ENCODE data around the gene RAPGEF4. TPM values are rescaled to one million over a fixed set of nuclear protein-coding genes. Genes with fewer than 3 reads are reported as not detected.

RAPGEF4 gene
- total and polyA plus RNA-seq, 2 of the 13 experiments (the other 11 are each of a cell fraction or from before 2014, with no cell fraction given), result 0.78 to 0.91 TPM

DNA sequence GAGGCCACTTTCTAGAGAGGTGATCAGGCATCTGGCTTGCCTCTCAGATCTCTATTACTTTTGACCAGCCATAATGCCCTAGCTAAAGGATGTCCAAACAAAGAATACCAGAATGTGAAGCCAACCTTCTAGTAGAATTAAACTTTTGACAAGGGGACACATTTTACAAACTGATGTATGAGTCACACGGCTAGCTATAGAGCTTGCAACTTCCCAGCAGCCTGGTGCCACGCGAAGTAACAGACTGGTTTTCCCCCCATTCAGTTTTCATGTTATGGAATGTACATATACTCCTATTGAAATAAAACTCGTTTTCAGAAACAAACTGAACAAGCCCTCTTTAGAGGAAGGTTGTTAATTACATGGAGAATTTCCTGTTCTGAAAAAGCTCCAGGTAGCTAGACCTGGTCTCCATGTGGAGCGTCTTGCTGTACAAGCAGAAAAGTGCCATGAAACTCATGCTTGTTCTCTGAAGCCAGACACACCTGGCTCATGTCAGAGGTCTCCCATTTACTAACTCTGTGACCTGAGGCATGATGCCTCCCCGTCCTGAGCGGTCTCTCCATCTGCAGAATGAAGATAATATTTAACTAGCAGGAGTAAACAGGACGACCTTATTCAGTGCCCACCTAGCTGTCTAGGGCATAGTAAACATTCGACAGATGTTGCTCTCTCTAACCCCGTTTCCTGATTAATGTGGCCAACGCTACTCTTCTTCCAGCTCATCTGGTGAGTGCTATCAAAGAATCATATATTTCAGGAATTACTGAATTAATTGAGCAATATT is 258.5 kb downstream of the RAPGEF4 start (continued):
- TF ChIP-seq, protein P1, sequence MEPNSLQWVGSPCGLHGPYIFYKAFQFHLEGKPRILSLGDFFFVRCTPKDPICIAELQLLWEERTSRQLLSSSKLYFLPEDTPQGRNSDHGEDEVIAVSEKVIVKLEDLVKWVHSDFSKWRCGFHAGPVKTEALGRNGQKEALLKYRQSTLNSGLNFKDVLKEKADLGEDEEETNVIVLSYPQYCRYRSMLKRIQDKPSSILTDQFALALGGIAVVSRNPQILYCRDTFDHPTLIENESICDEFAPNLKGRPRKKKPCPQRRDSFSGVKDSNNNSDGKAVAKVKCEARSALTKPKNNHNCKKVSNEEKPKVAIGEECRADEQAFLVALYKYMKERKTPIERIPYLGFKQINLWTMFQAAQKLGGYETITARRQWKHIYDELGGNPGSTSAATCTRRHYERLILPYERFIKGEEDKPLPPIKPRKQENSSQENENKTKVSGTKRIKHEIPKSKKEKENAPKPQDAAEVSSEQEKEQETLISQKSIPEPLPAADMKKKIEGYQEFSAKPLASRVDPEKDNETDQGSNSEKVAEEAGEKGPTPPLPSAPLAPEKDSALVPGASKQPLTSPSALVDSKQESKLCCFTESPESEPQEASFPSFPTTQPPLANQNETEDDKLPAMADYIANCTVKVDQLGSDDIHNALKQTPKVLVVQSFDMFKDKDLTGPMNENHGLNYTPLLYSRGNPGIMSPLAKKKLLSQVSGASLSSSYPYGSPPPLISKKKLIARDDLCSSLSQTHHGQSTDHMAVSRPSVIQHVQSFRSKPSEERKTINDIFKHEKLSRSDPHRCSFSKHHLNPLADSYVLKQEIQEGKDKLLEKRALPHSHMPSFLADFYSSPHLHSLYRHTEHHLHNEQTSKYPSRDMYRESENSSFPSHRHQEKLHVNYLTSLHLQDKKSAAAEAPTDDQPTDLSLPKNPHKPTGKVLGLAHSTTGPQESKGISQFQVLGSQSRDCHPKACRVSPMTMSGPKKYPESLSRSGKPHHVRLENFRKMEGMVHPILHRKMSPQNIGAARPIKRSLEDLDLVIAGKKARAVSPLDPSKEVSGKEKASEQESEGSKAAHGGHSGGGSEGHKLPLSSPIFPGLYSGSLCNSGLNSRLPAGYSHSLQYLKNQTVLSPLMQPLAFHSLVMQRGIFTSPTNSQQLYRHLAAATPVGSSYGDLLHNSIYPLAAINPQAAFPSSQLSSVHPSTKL (CRISPR knock-in tag; IDR thresholded peaks at IDR 0.05), result peak; percentile 36; the same call in 1 of the 2 replicates
- TF ChIP-seq RBM22 (optimal IDR thresholded peaks at IDR 0.05; ENCODE audit: low read length) (no peak), HDAC6 (IDR thresholded peaks at IDR 0.05; ENCODE audit: low read depth, low read length) (no peak), MIER3 (CRISPR knock-in tag; IDR thresholded peaks at IDR 0.05; ENCODE audit: borderline replicate concordance) (0 out of 2 replicates have a peak, but pooled peaks have one; percentile 39), ZNF251 (CRISPR knock-in tag; IDR thresholded peaks at IDR 0.05) (no peak), ZNF263 (CRISPR knock-in tag; IDR thresholded peaks at IDR 0.05) (no peak), ZNF484 (CRISPR knock-in tag; IDR thresholded peaks at IDR 0.05; ENCODE audit: borderline replicate concordance, low read depth) (no peak), HDAC2 (CRISPR knock-in tag; IDR thresholded peaks at IDR 0.05) (0 out of 2 replicates have a peak, but pooled peaks have one; percentile 24), ZNF782 (CRISPR knock-in tag; IDR thresholded peaks at IDR 0.05; ENCODE audit: borderline replicate concordance) (no peak), ZNF773 (CRISPR knock-in tag; IDR thresholded peaks at IDR 0.05; ENCODE audit: borderline replicate concordance) (no peak), ZNF616 (CRISPR knock-in tag; IDR thresholded peaks at IDR 0.05; ENCODE audit: low read depth) (no peak), ZNF674 (CRISPR knock-in tag; IDR thresholded peaks at IDR 0.05; ENCODE audit: low read depth) (no peak), ZNF256 (CRISPR knock-in tag; conservative IDR thresholded peaks at IDR 0.05) (no peak), SALL1 (CRISPR knock-in tag; IDR thresholded peaks at IDR 0.05) (peak; percentile 40; the same call in 1 of the 2 replicates), NFE2L1 (CRISPR knock-in tag; IDR thresholded peaks at IDR 0.05; ENCODE audit: borderline replicate concordance) (no peak), ELF3 (CRISPR knock-in tag; IDR thresholded peaks at IDR 0.05) (0 out of 2 replicates have a peak, but pooled peaks have one; percentile 19)
- TF ChIP-seq, protein P2, sequence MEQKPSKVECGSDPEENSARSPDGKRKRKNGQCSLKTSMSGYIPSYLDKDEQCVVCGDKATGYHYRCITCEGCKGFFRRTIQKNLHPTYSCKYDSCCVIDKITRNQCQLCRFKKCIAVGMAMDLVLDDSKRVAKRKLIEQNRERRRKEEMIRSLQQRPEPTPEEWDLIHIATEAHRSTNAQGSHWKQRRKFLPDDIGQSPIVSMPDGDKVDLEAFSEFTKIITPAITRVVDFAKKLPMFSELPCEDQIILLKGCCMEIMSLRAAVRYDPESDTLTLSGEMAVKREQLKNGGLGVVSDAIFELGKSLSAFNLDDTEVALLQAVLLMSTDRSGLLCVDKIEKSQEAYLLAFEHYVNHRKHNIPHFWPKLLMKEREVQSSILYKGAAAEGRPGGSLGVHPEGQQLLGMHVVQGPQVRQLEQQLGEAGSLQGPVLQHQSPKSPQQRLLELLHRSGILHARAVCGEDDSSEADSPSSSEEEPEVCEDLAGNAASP (CRISPR knock-in tag; IDR thresholded peaks at IDR 0.05; ENCODE audit: borderline replicate concordance), result 0 out of 2 replicates have a peak, but pooled peaks have one; percentile 5
- TF ChIP-seq, protein P3, sequence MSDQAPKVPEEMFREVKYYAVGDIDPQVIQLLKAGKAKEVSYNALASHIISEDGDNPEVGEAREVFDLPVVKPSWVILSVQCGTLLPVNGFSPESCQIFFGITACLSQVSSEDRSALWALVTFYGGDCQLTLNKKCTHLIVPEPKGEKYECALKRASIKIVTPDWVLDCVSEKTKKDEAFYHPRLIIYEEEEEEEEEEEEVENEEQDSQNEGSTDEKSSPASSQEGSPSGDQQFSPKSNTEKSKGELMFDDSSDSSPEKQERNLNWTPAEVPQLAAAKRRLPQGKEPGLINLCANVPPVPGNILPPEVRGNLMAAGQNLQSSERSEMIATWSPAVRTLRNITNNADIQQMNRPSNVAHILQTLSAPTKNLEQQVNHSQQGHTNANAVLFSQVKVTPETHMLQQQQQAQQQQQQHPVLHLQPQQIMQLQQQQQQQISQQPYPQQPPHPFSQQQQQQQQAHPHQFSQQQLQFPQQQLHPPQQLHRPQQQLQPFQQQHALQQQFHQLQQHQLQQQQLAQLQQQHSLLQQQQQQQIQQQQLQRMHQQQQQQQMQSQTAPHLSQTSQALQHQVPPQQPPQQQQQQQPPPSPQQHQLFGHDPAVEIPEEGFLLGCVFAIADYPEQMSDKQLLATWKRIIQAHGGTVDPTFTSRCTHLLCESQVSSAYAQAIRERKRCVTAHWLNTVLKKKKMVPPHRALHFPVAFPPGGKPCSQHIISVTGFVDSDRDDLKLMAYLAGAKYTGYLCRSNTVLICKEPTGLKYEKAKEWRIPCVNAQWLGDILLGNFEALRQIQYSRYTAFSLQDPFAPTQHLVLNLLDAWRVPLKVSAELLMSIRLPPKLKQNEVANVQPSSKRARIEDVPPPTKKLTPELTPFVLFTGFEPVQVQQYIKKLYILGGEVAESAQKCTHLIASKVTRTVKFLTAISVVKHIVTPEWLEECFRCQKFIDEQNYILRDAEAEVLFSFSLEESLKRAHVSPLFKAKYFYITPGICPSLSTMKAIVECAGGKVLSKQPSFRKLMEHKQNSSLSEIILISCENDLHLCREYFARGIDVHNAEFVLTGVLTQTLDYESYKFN (CRISPR knock-in tag; conservative IDR thresholded peaks at IDR 0.05), result peak; percentile 30; the same call in 1 of the 2 replicates
- TF ChIP-seq, protein P4, sequence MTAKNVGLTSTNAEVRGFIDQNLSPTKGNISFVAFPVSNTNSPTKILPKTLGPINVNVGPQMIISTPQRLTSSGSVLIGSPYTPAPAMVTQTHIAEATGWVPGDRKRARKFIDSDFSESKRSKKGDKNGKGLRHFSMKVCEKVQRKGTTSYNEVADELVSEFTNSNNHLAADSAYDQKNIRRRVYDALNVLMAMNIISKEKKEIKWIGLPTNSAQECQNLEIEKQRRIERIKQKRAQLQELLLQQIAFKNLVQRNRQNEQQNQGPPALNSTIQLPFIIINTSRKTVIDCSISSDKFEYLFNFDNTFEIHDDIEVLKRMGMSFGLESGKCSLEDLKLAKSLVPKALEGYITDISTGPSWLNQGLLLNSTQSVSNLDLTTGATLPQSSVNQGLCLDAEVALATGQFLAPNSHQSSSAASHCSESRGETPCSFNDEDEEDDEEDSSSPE (CRISPR knock-in tag; IDR thresholded peaks at IDR 0.05), result no peak

All from HepG2 (cell line).